Testis (tissue), 2 donors: ENCODE measurements around the gene CRACDL.

Source experiments
- POLR2A ChIP-seq: fragments of 450-650 bp; IDR thresholded peaks from one replicate; pipeline ENCODE4 v1.6.1; 2017; ENCODE audit warnings: antibody characterized with exemption, mild to moderate bottlenecking, moderate library complexity
- TF ChIP-seq, protein P1 (sequence below), 3 experiments: fragments of 450-650 bp in 2 of 3; fragments of 200-600 bp in 1 of 3; sonication (generic) in 1 of 3; IDR thresholded peaks; one replicate each; pipeline ENCODE4 v1.5.1; 2016 to 2019; ENCODE audit warnings: antibody characterized with exemption in 3 of 3, mild to moderate bottlenecking in 2 of 3, moderate library complexity in 1 of 3

DNA sequence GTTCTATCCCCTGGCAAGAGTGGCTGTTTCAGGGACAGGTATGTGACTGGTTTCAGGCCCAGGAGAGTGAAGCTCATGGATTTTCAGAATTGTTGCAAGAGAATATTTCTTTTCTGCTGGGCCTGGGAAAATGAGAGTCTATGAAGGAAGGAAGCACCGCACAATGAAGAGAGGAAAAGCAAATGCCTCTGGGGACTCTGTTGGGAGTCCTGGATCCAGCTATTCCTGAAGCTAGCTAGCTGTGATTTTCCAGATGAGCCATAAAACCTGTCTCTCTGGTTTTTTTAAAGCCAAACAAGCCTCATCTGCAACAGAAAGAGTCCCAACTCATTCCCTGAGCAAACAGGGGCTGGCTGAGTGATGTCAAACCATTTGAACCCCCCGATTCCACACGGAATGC, 53.7 kb downstream of the CRACDL start:
- TF ChIP-seq, protein P1, sequence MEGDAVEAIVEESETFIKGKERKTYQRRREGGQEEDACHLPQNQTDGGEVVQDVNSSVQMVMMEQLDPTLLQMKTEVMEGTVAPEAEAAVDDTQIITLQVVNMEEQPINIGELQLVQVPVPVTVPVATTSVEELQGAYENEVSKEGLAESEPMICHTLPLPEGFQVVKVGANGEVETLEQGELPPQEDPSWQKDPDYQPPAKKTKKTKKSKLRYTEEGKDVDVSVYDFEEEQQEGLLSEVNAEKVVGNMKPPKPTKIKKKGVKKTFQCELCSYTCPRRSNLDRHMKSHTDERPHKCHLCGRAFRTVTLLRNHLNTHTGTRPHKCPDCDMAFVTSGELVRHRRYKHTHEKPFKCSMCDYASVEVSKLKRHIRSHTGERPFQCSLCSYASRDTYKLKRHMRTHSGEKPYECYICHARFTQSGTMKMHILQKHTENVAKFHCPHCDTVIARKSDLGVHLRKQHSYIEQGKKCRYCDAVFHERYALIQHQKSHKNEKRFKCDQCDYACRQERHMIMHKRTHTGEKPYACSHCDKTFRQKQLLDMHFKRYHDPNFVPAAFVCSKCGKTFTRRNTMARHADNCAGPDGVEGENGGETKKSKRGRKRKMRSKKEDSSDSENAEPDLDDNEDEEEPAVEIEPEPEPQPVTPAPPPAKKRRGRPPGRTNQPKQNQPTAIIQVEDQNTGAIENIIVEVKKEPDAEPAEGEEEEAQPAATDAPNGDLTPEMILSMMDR (IDR thresholded peaks at IDR 0.05), result no peak
- no peak for TF ChIP-seq POLR2A
